A549 (cell line): ENCODE measurements around the gene NLRX1. TPM values are rescaled to one million over a fixed set of nuclear protein-coding genes. Genes with fewer than 3 reads are reported as not detected.

ENCODE experiments used
- ATAC-seq, 2 experiments: fragments of 200-7000 bp in 1 of 2; fragments of >200 bp in 1 of 2; cut with Nextera tagmentation in 1 of 2; cut with Tn5 transposase in 1 of 2; 3 replicates each; pipeline versions ENCODE4 v1.8.0 to v1.9.1; 2018 to 2020; ENCODE audit warnings: mild to moderate bottlenecking in 1 of 2, moderate library complexity in 1 of 2
- CTCF ChIA-PET: fragments of 300-600 bp; sonication (Branson Sonifier 250); formaldehyde crosslinking; extraction: SDS; loops from one replicate; lab custom pipeline; 2021; ENCODE audit warnings: antibody characterized with exemption, inconsistent platforms; lab: Yijun Ruan, JAX
- POLR2A ChIA-PET: fragments of 350-600 bp; formaldehyde crosslinking; extraction: SDS; loops from one replicate; lab custom pipeline; 2021; ENCODE audit warnings: antibody characterized with exemption, inconsistent platforms; lab: Yijun Ruan, JAX
- DNase-seq, 2 experiments: peaks; one replicate each; pipeline versions ENCODE4 v3.0.0 to v3.0.0-alpha.2; 2011 to 2016; ENCODE audit warnings: low read depth in 1 of 2, low spot score in 1 of 2
- FAIRE-seq: peaks from 2 replicates; lab custom pipeline; 2011; peaks lifted over from hg19 to GRCh38; lab: Jason Lieb, UNC
- H3K27ac ChIP-seq, 2 experiments: fragments of >200 bp; sonication (Bioruptor Twin); formaldehyde crosslinking; 3 replicates each; pipeline ENCODE4 v1.5.1; 2016 to 2017
- H3K4me1 ChIP-seq: fragments of >200 bp; sonication (Bioruptor Twin); formaldehyde crosslinking; 3 replicates; pipeline ENCODE4 v1.6.1; 2016
- H3K4me2 ChIP-seq: fragments of >200 bp; sonication (Bioruptor Twin); formaldehyde crosslinking; 3 replicates; pipeline ENCODE4 v1.6.1; 2016
- H3K4me3 ChIP-seq: fragments of >200 bp; sonication (Bioruptor Twin); formaldehyde crosslinking; 3 replicates; pipeline ENCODE4 v1.5.1; 2016
- H3K9me3 ChIP-seq: fragments of >200 bp; sonication (Bioruptor Twin); formaldehyde crosslinking; 3 replicates; pipeline ENCODE4 v1.6.1; 2016
- ATOH8 ChIP-seq: fragments of 250-450 bp; sonication (Bioruptor Pico); IDR thresholded peaks from 2 replicates; pipeline ENCODE4 v1.5.0; 2020; ENCODE audit warnings: low read depth, mild to moderate bottlenecking, moderate library complexity
- BCL3 ChIP-seq: fragments of >200 bp; sonication (Bioruptor Twin); formaldehyde crosslinking; IDR thresholded peaks from 3 replicates; pipeline ENCODE4 v1.6.1; 2016
- BHLHE40 ChIP-seq: IDR thresholded peaks from 2 replicates; pipeline ENCODE4 v1.6.1; 2012; ENCODE audit warnings: low read depth, low read length, inconsistent platforms
- CHD2 ChIP-seq: fragments of 150-350 bp; IDR thresholded peaks from 2 replicates; pipeline ENCODE4 v1.6.1; 2014; ENCODE audit warnings: low read length; ENCODE audit not compliant: partially characterized antibody
- CTCF ChIP-seq: fragments of >200 bp; sonication (Bioruptor Twin); formaldehyde crosslinking; IDR thresholded peaks from 3 replicates; pipeline ENCODE4 v1.5.1; 2016
- E2F6 ChIP-seq: IDR thresholded peaks from 2 replicates; pipeline ENCODE4 v1.6.1; 2012; ENCODE audit warnings: low read depth, borderline replicate concordance
- EHMT2 ChIP-seq: fragments of 200-600 bp; sonication (generic); IDR thresholded peaks from 2 replicates; pipeline ENCODE4 v1.6.1; 2016; ENCODE audit warnings: antibody characterized with exemption, low read depth, mild to moderate bottlenecking, moderate library complexity
- EP300 ChIP-seq, 2 experiments: fragments of >200 bp; sonication (Bioruptor Twin); formaldehyde crosslinking; IDR thresholded peaks; 2 replicates in 1 of 2; 3 replicates in 1 of 2; pipeline ENCODE4 v1.6.1; 2016 to 2017
- ESRRA ChIP-seq: fragments of 150-350 bp; IDR thresholded peaks from 2 replicates; pipeline ENCODE4 v1.6.1; 2014; ENCODE audit warnings: mild to moderate bottlenecking, low read length, borderline replicate concordance
- GATA3 ChIP-seq: IDR thresholded peaks from 2 replicates; pipeline ENCODE4 v1.6.1; 2012; ENCODE audit warnings: borderline replicate concordance
- HES2 ChIP-seq: fragments of >200 bp; sonication (Bioruptor Twin); formaldehyde crosslinking; IDR thresholded peaks from 2 replicates; pipeline ENCODE4 v1.6.1; 2016
- HEYL ChIP-seq: fragments of 250-450 bp; sonication (Bioruptor Pico); IDR thresholded peaks from 2 replicates; pipeline ENCODE4 v1.8.0; 2021; ENCODE audit warnings: mild to moderate bottlenecking, moderate library complexity
- HMGXB4 ChIP-seq: fragments of 250-450 bp; sonication (Bioruptor Pico); IDR thresholded peaks from 2 replicates; pipeline ENCODE4 v1.5.0; 2021; ENCODE audit warnings: mild to moderate bottlenecking, moderate library complexity, borderline replicate concordance
- MAX ChIP-seq: IDR thresholded peaks from 2 replicates; pipeline ENCODE4 v1.6.1; 2012
- MAZ ChIP-seq: fragments of 150-350 bp; IDR thresholded peaks from 2 replicates; pipeline ENCODE4 v1.6.1; 2014; ENCODE audit warnings: antibody characterized with exemption, low read depth, low read length, borderline replicate concordance
- NPAS2 ChIP-seq: fragments of 250-450 bp; sonication (Bioruptor Pico); IDR thresholded peaks from 2 replicates; pipeline ENCODE4 v1.8.0; 2022; ENCODE audit warnings: mild to moderate bottlenecking, moderate library complexity, borderline replicate concordance
- NR3C1 ChIP-seq: fragments of >200 bp; sonication (Bioruptor Twin); formaldehyde crosslinking; IDR thresholded peaks from 3 replicates; pipeline ENCODE4 v1.6.1; 2017
- PBX3 ChIP-seq: IDR thresholded peaks from 2 replicates; pipeline ENCODE4 v1.6.1; 2012
- POLR2AphosphoS2 ChIP-seq: conservative IDR thresholded peaks from 2 replicates; pipeline ENCODE4 v1.6.1; 2012; ENCODE audit warnings: low read length, improper control_type of control experiment, inconsistent platforms
- RCOR1 ChIP-seq: fragments of 150-350 bp; IDR thresholded peaks from 2 replicates; pipeline ENCODE4 v1.6.1; 2014; ENCODE audit warnings: antibody characterized with exemption, low read length, low read depth
- RNF2 ChIP-seq: fragments of 200-600 bp; sonication (generic); IDR thresholded peaks from 2 replicates; pipeline ENCODE4 v1.6.1; 2016; ENCODE audit warnings: low read depth, mild to moderate bottlenecking, antibody characterized with exemption, moderate library complexity, borderline replicate concordance
- SMC3 ChIP-seq: fragments of >200 bp; sonication (Bioruptor Twin); formaldehyde crosslinking; IDR thresholded peaks from 3 replicates; pipeline ENCODE4 v1.6.1; 2018; ENCODE audit warnings: inconsistent platforms
- TFCP2L1 ChIP-seq: fragments of 250-450 bp; sonication (Bioruptor Pico); IDR thresholded peaks from 2 replicates; pipeline ENCODE4 v1.5.0; 2021; ENCODE audit warnings: mild to moderate bottlenecking
- TP53 ChIP-seq: fragments of 250-450 bp; sonication (Bioruptor Pico); IDR thresholded peaks from 2 replicates; pipeline ENCODE4 v1.5.0; 2021; ENCODE audit warnings: mild to moderate bottlenecking, moderate library complexity
- ZFP36 ChIP-seq: fragments of 450-650 bp; IDR thresholded peaks from 2 replicates; pipeline ENCODE4 v1.6.1; 2014; ENCODE audit warnings: borderline replicate concordance; ENCODE audit not compliant: partially characterized antibody
- ZNF302 ChIP-seq: fragments of 250-450 bp; sonication (Bioruptor Pico); IDR thresholded peaks from 2 replicates; pipeline ENCODE4 v1.9.0; 2021; ENCODE audit warnings: inconsistent platforms, mild to moderate bottlenecking, moderate library complexity
- WGBS: methylation state at CpG from one replicate; pipeline ENCODE4 v1.1.6; 2017; ENCODE audit errors: missing lambda C conversion rate; 5-methylcytosine and 5-hydroxymethylcytosine counted together
- polyA plus RNA-seq, 4 experiments: library from polyadenylated mRNA; depleted of rRNA in 3 of 4; stranded (reverse); fragments of >200 nt; fragmentation: RNase III in 1 of 4; extraction: RNeasy Plus Mini Kit Qiagen cat#74134 plus additional on column Dnase treatment in 1 of 4; gene quantifications; 2 replicates in 3 of 4; 3 replicates in 1 of 4; pipeline ENCODE4 v1.2.3, GENCODE V29; 2011 to 2017

NLRX1 gene
- polyA plus RNA-seq, 2 of the 4 experiments (the other 2 are of a cell fraction): 8.4 to 8.5 TPM

- ChIA-PET POLR2A (no interaction called here), CTCF (interaction anchor here (1.2 kb wide), 2 partner anchors 14 to 24 kb away, joined by 3 to 4 read pairs; a partner anchor contains a TSS)
- Histone ChIP-seq H3K9me3 (no peaks in the 10 kb centered on the region), H3K4me2 (no peak overlapping the region), H3K4me3 (no peak overlapping the region), H3K4me1 (peaks cover 10% of the 10 kb centered on the region; the same call in 1 of the 3 replicates), H3K27ac (no peak overlapping the region)
- FAIRE-seq (no peak), DNase-seq (no peak), ATAC-seq (no peak)
- 100% methylated on average over 1 of the region's 1 CpG for WGBS
- no peak for TF ChIP-seq RNF2
- no peak for TF ChIP-seq ZNF302
- no peak for TF ChIP-seq E2F6
- no peak for TF ChIP-seq HMGXB4 (CRISPR knock-in tag)
- TF ChIP-seq HES2: no peak
- no peak for TF ChIP-seq ESRRA
- no peak for TF ChIP-seq EP300 (IDR thresholded peaks at IDR 0.05)
- TF ChIP-seq NR3C1: no peak
- TF ChIP-seq TFCP2L1 (CRISPR knock-in tag): no peak
- no peak for TF ChIP-seq CHD2
- no peak for TF ChIP-seq GATA3
- no peak for TF ChIP-seq EHMT2
- TF ChIP-seq MAZ: no peak
- TF ChIP-seq POLR2AphosphoS2: no peak
- TF ChIP-seq TP53 (CRISPR knock-in tag): no peak
- TF ChIP-seq NPAS2 (CRISPR knock-in tag): no peak
- no peak for TF ChIP-seq SMC3
- no peak for TF ChIP-seq ATOH8
These were observed 49.6 kb upstream of the NLRX1 start for GRCh38 chr11:119118946-119119345.

- 9% methylated on average over 5 of the region's 5 CpGs for WGBS
- Histone ChIP-seq H3K4me2 (peak overlapping the region; percentile 78), H3K4me3 (peak overlapping the region; percentile 48), H3K4me1 (peaks cover 10% of the 10 kb centered on the region; the same call in 1 of the 3 replicates), H3K9me3 (no peaks in the 10 kb centered on the region), H3K27ac (peak overlapping the region; percentile 88 to 91)
- ChIA-PET POLR2A (interaction anchor here (1.9 to 2.4 kb wide), 2 partner anchors 9 to 13 kb away, joined by 9 to 11 read pairs; partner anchors contain the start of gene C2CD2L), CTCF (interaction anchor here (0.8 to 2.1 kb wide), 5 partner anchors 8 to 76 kb away, joined by 3 to 7 read pairs (median 3); no protein-coding TSS in a partner anchor)
- DNase-seq: no peak
- no peak for ATAC-seq
- FAIRE-seq: no peak
- no peak for TF ChIP-seq GATA3
- no peak for TF ChIP-seq TFCP2L1 (CRISPR knock-in tag)
- no peak for TF ChIP-seq CTCF
- no peak for TF ChIP-seq HEYL (CRISPR knock-in tag)
- TF ChIP-seq PBX3: no peak
- no peak; the same call in 2 of the 3 replicates for TF ChIP-seq BCL3
- no peak for TF ChIP-seq RCOR1
- no peak for TF ChIP-seq BHLHE40
- TF ChIP-seq MAX: no peak
- no peak for TF ChIP-seq ZFP36
- no peak for TF ChIP-seq SMC3
- TF ChIP-seq NPAS2 (CRISPR knock-in tag): no peak
These were observed 47.9 kb upstream of the NLRX1 start for GRCh38 chr11:119120639-119121007.
